Kidney (tissue), 14 donors: Measurements from ENCODE around the gene CILP2. TPM values are rescaled to one million over a fixed set of nuclear protein-coding genes. Genes with fewer than 3 reads are reported as not detected.

Experiments
- DNase-seq, 5 donors: peaks; one replicate each; pipeline ENCODE4 v3.0.0-alpha.2; 2013 to 2020
- FAIRE-seq: peaks from 2 replicates; lab custom pipeline; 2012; peaks lifted over from hg19 to GRCh38; lab: Jason Lieb, UNC
- H3K27ac ChIP-seq, 2 donors: one replicate each; pipeline ENCODE4 v1.7.0; 2013; ENCODE audit warnings: low read depth in 2 of 2, low read length in 2 of 2, inconsistent platforms in 1 of 2
- H3K27me3 ChIP-seq: one replicate; pipeline ENCODE4 v1.7.1; 2013; ENCODE audit warnings: low read length, inconsistent platforms; ENCODE audit not compliant: control insufficient read depth, insufficient read depth
- H3K36me3 ChIP-seq, 3 donors: one replicate each; pipeline versions ENCODE4 v1.7.0 to v1.7.1; 2013; ENCODE audit warnings: low read length in 3 of 3, control low read depth in 1 of 3, inconsistent platforms in 1 of 3; ENCODE audit not compliant: insufficient read depth in 3 of 3, control insufficient read depth in 2 of 3
- H3K4me1 ChIP-seq, 3 donors: one replicate each; pipeline versions ENCODE4 v1.7.0 to v1.7.1; 2013; ENCODE audit warnings: low read length in 3 of 3, inconsistent platforms in 1 of 3, low read depth in 1 of 3; ENCODE audit not compliant: control insufficient read depth in 2 of 3, insufficient read depth in 2 of 3
- H3K4me3 ChIP-seq, 3 donors: one replicate each; pipeline versions ENCODE4 v1.7.0 to v1.8.1; 2013; ENCODE audit warnings: low read length in 3 of 3, control low read depth in 1 of 3, inconsistent platforms in 1 of 3
- H3K9ac ChIP-seq, 3 donors: one replicate each; pipeline versions ENCODE4 v1.7.0 to v1.7.1; 2013; ENCODE audit warnings: low read length in 3 of 3, control low read depth in 1 of 3, inconsistent platforms in 1 of 3
- H3K9me3 ChIP-seq, 3 donors: one replicate each; pipeline versions ENCODE4 v1.7.0 to v1.7.1; 2013; ENCODE audit warnings: low read length in 3 of 3, control low read depth in 1 of 3, inconsistent platforms in 1 of 3; ENCODE audit not compliant: control insufficient read depth in 2 of 3, insufficient read depth in 1 of 3
- CTCF ChIP-seq: IDR thresholded peaks from 3 replicates; pipeline ENCODE4 v1.5.1; 2012; ENCODE audit warnings: mild to moderate bottlenecking, moderate library complexity, borderline replicate concordance; ENCODE audit not compliant: insufficient read depth; ENCODE audit errors: extremely low read depth
- intact Hi-C: fragments of 100-400 bp; cut with DNase I; formaldehyde crosslinking; loops from one replicate; pipeline ENCODE4 v1.11.1; 2022
- polyA plus RNA-seq: library from polyadenylated mRNA; stranded (reverse); fragments of 350-450 nt; fragmentation: Illumina TruSeq; extraction: RNeasy Lipid Tissue Mini Kit (QIAGEN cat#74804); gene quantifications from one replicate; pipeline ENCODE4 v1.2.3, GENCODE V29; 2014; ENCODE audit warnings: low read depth, low replicate concordance; ENCODE audit not compliant: insufficient read depth
- total RNA-seq: library from RNA; stranded (reverse); fragmentation: NEBNext Ultra II Directional; extraction: Animal tissue kit (Norgen Biotek cat#: 25700); gene quantifications from one replicate; pipeline ENCODE4 v1.2.1, GENCODE V29; 2021
- donor health status: control.
- donor health status: control.
- donor health status: control.
- donor health status: control.
- donor health status: control.
- donor health status: DM: yes; HTN: yes; CAD: no.
- donor health status: Normal renal cell carcinoma (clear cell type).

Gene CILP2
- total and polyA plus RNA-seq, 2 donors from 2014 or later: 0.41 TPM; not detected in 1

DNA sequence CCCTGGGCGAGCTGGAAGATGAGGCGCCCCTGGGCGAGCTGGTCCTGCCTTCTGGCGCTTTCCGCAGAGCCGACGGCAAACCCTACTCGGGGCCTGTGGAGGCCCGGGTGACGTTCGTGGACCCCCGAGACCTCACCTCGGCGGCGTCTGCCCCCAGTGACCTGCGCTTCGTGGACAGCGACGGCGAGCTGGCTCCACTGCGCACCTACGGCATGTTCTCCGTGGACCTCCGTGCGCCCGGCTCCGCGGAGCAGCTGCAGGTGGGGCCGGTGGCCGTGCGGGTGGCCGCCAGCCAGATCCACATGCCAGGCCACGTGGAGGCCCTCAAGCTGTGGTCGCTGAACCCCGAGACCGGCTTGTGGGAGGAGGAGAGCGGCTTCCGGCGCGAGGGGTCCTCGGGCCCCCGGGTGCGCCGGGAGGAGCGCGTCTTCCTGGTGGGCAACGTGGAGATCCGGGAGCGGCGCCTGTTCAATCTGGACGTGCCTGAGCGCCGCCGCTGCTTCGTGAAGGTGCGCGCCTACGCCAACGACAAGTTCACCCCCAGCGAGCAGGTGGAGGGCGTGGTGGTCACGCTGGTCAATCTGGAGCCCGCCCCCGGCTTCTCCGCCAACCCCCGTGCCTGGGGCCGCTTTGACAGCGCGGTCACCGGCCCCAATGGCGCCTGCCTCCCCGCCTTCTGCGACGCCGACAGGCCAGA is 6.3 kb downstream of the CILP2 start:
- H3K9me3 ChIP-seq: no peaks in the 10 kb centered on the region
- DNase-seq: peak in 2 of 5 donors; percentile 34 to 67
- H3K9ac ChIP-seq: no peak overlapping the region
- no peak overlapping the region for H3K4me3 ChIP-seq
- TF ChIP-seq CTCF: no peak
- no peaks in the 10 kb centered on the region for H3K36me3 ChIP-seq
- peaks cover 9% of the 10 kb centered on the region for H3K27me3 ChIP-seq
- FAIRE-seq: no peak
- H3K27ac ChIP-seq: no peak overlapping the region
- H3K4me1 ChIP-seq: peaks cover 0 to 8% (median 0%) of the 10 kb centered on the region in 3 donors
- intact Hi-C loops: no loop called here

GRCh38 chr19:19544954-19545591 is 7.0 kb downstream of the CILP2 start:
- no peak for TF ChIP-seq CTCF
- Histone ChIP-seq H3K4me1 (peaks cover 0 to 8% (median 0%) of the 10 kb centered on the region in 3 donors), H3K4me3 (no peak overlapping the region), H3K27ac (no peak overlapping the region), H3K36me3 (no peaks in the 10 kb centered on the region), H3K27me3 (peaks cover 7% of the 10 kb centered on the region), H3K9me3 (no peaks in the 10 kb centered on the region), H3K9ac (no peak overlapping the region)
- intact Hi-C loops: no loop called here
- peak in 2 of 5 donors; percentile 54 to 72 for DNase-seq
- FAIRE-seq: no peak

DNA sequence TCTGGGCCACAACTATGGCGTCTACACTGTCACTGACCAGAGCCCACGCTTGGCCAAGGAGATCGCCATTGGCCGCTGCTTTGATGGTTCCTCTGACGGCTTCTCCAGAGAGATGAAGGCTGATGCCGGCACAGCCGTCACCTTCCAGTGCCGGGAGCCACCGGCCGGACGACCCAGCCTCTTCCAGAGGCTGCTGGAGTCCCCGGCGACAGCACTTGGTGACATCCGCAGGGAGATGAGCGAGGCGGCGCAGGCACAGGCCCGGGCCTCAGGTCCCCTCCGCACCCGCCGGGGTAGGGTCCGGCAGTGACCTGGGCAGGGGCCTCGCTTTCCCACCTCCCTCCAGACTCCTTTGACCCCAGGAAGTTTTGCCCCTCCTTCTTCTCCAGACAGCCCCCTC is 7.6 kb downstream of the CILP2 start:
- Histone ChIP-seq H3K4me3 (no peak overlapping the region), H3K27ac (no peak overlapping the region), H3K9ac (no peak overlapping the region), H3K9me3 (no peaks in the 10 kb centered on the region), H3K4me1 (peaks cover 0 to 6% (median 0%) of the 10 kb centered on the region in 3 donors), H3K36me3 (no peaks in the 10 kb centered on the region), H3K27me3 (peaks cover 5% of the 10 kb centered on the region)
- DNase-seq (no peak), FAIRE-seq (no peak)
- TF ChIP-seq CTCF: no peak
- intact Hi-C loops: no loop called here
